Measurements from ENCODE around the gene IQSEC3. TPM values are rescaled to one million over a fixed set of nuclear protein-coding genes. Genes with fewer than 3 reads are reported as not detected.

The IQSEC3 gene
- total RNA-seq, 1 experiment from 2014 or later = not detected

DNA sequence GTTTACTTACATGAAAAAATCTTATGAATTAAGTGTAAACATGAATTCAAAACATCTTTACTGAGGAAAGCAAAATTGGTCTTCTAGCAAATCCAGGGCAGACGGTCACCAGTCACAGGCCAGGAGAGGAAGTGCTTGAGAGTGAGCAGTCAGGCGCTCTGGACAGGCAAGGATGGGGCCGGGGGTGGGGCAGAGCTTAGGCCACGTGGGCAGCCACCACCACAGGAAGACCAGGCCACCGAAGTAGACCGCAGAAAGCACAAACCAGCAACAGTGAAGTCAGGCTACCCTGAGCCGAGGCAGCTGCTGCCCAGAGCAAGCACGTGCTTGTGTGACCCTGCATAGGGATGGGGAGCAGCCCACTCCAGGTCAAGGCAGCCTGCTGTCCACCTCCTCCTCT, 113.9 kb downstream of the IQSEC3 start:
- Histone ChIP-seq H3K4me3 (ENCODE audit: low read depth in 2 of 2, low read length in 2 of 2) (no peak overlapping the region), H3K27me3 (ENCODE audit: control insufficient read depth, insufficient read depth, low read length) (no peaks in the 10 kb centered on the region), H3K36me3 (ENCODE audit: control insufficient read depth, insufficient read depth, low read length) (no peaks in the 10 kb centered on the region), H3K27ac (ENCODE audit: low read length) (no peak overlapping the region), H3K9me3 (ENCODE audit: control insufficient read depth, insufficient read depth, low read depth, low read length) (no peaks in the 10 kb centered on the region), H3K4me1 (ENCODE audit: control insufficient read depth, insufficient read depth, low read length) (no peaks in the 10 kb centered on the region; the same call in 1 of the 2 replicates)
- TF ChIP-seq SIN3A (IDR thresholded peaks at IDR 0.05; ENCODE audit: borderline replicate concordance, insufficient read depth, low read depth, low read length) (no peak), POLR2AphosphoS5 (IDR thresholded peaks at IDR 0.05; ENCODE audit: low read depth, low read length) (no peak), TCF7L2 (IDR thresholded peaks at IDR 0.05; ENCODE audit: low read depth, low read length) (no peak)
- TF ChIP-seq, protein P1, sequence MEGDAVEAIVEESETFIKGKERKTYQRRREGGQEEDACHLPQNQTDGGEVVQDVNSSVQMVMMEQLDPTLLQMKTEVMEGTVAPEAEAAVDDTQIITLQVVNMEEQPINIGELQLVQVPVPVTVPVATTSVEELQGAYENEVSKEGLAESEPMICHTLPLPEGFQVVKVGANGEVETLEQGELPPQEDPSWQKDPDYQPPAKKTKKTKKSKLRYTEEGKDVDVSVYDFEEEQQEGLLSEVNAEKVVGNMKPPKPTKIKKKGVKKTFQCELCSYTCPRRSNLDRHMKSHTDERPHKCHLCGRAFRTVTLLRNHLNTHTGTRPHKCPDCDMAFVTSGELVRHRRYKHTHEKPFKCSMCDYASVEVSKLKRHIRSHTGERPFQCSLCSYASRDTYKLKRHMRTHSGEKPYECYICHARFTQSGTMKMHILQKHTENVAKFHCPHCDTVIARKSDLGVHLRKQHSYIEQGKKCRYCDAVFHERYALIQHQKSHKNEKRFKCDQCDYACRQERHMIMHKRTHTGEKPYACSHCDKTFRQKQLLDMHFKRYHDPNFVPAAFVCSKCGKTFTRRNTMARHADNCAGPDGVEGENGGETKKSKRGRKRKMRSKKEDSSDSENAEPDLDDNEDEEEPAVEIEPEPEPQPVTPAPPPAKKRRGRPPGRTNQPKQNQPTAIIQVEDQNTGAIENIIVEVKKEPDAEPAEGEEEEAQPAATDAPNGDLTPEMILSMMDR (IDR thresholded peaks at IDR 0.05) = no peak
- TF ChIP-seq, protein P2, sequence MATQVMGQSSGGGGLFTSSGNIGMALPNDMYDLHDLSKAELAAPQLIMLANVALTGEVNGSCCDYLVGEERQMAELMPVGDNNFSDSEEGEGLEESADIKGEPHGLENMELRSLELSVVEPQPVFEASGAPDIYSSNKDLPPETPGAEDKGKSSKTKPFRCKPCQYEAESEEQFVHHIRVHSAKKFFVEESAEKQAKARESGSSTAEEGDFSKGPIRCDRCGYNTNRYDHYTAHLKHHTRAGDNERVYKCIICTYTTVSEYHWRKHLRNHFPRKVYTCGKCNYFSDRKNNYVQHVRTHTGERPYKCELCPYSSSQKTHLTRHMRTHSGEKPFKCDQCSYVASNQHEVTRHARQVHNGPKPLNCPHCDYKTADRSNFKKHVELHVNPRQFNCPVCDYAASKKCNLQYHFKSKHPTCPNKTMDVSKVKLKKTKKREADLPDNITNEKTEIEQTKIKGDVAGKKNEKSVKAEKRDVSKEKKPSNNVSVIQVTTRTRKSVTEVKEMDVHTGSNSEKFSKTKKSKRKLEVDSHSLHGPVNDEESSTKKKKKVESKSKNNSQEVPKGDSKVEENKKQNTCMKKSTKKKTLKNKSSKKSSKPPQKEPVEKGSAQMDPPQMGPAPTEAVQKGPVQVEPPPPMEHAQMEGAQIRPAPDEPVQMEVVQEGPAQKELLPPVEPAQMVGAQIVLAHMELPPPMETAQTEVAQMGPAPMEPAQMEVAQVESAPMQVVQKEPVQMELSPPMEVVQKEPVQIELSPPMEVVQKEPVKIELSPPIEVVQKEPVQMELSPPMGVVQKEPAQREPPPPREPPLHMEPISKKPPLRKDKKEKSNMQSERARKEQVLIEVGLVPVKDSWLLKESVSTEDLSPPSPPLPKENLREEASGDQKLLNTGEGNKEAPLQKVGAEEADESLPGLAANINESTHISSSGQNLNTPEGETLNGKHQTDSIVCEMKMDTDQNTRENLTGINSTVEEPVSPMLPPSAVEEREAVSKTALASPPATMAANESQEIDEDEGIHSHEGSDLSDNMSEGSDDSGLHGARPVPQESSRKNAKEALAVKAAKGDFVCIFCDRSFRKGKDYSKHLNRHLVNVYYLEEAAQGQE (IDR thresholded peaks at IDR 0.05; ENCODE audit: insufficient read depth in 1 of 2, low read depth in 2 of 2, low read length in 1 of 2) = no peak
- ChIA-PET CTCF (no interaction called here), POLR2A (no interaction called here)
- BruUV-seq (replicated peaks) = no TSS peak
- DNase-seq (ENCODE audit: low read depth, low spot score) (no peak), ATAC-seq (no peak)
- intact Hi-C loops (cut with micrococcal nuclease; ENCODE audit: unreplicated experiment) (no loop called here), in situ Hi-C loops (cut with HindIII; ENCODE audit: low pct_unique_long_range_greater_than_20kb, low sequenced_read_pairs) (no loop called here)

DNA sequence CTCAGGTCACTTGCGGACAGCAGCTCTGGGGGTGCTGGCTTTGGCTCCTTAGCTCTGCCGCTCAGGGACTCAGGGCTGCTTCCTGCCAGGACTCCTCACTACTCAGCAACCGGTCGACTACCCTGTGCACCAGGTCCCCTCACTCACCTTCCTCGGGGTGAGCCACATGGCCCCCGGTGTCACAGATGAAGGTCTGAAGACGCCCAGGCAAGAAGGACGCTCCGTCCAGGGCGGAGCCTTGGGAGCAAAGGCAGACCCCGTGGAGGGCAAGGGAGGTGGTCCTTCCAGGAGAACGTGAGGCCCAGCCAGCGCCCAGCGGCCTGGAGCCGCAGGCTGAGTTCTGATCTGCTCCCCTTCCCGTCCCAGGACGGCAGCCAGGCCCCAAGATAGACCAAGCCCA, 115.4 kb downstream of the IQSEC3 start:
- H3K27ac ChIP-seq (ENCODE audit: low read length) = no peak overlapping the region
- BruUV-seq (replicated peaks) = no TSS peak
- no peak for ATAC-seq
- H3K9me3 ChIP-seq (ENCODE audit: control insufficient read depth, insufficient read depth, low read depth, low read length) = no peaks in the 10 kb centered on the region
- ChIA-PET POLR2A (no interaction called here), CTCF (no interaction called here)
- no peak overlapping the region for H3K4me3 ChIP-seq (ENCODE audit: low read depth in 2 of 2, low read length in 2 of 2)
- intact Hi-C loops (cut with micrococcal nuclease; ENCODE audit: unreplicated experiment) = no loop called here
- H3K27me3 ChIP-seq (ENCODE audit: control insufficient read depth, insufficient read depth, low read length) = no peaks in the 10 kb centered on the region
- no peaks in the 10 kb centered on the region; the same call in 1 of the 2 replicates for H3K4me1 ChIP-seq (ENCODE audit: control insufficient read depth, insufficient read depth, low read length)
- in situ Hi-C loops (cut with HindIII; ENCODE audit: low pct_unique_long_range_greater_than_20kb, low sequenced_read_pairs) = no loop called here
- no peak for TF ChIP-seq SIN3A (IDR thresholded peaks at IDR 0.05; ENCODE audit: borderline replicate concordance, insufficient read depth, low read depth, low read length)
- TF ChIP-seq, protein P1 (IDR thresholded peaks at IDR 0.05) = no peak
- TF ChIP-seq, protein P2 (IDR thresholded peaks at IDR 0.05; ENCODE audit: insufficient read depth in 1 of 2, low read depth in 2 of 2, low read length in 1 of 2) = no peak
- no peak for TF ChIP-seq TCF7L2 (IDR thresholded peaks at IDR 0.05; ENCODE audit: low read depth, low read length)
- TF ChIP-seq POLR2AphosphoS5 (IDR thresholded peaks at IDR 0.05; ENCODE audit: low read depth, low read length) = no peak
- no peaks in the 10 kb centered on the region for H3K36me3 ChIP-seq (ENCODE audit: control insufficient read depth, insufficient read depth, low read length)
- no peak for DNase-seq (ENCODE audit: low read depth, low spot score)
